H1 (cell line): Measurements from ENCODE around the gene NKPD1.

Source experiments
- ATF3 ChIP-seq: IDR thresholded peaks from 2 replicates; pipeline ENCODE4 v1.6.1; 2011; ENCODE audit warnings: low read depth, mild to moderate bottlenecking, low read length; ENCODE audit not compliant: insufficient read depth
- CBX5 ChIP-seq: fragments of 300-800, 300-1000 bp; sonication (generic); IDR thresholded peaks from 2 replicates; pipeline ENCODE4 v1.7.1; 2016; ENCODE audit warnings: antibody characterized with exemption, low read length, low read depth
- CTCF ChIP-seq, 3 experiments: IDR thresholded peaks; 1 replicate in 2 of 3; 2 replicates in 1 of 3; pipeline versions ENCODE4 v1.5.1 to v1.6.1; 2011; ENCODE audit warnings: low read length in 3 of 3, mild to moderate bottlenecking in 3 of 3, inconsistent platforms in 2 of 3, low read depth in 1 of 3, moderate library complexity in 1 of 3; ENCODE audit not compliant: insufficient read depth in 1 of 3; ENCODE audit errors: control extremely low read depth in 1 of 3
- GABPA ChIP-seq: IDR thresholded peaks from 2 replicates; pipeline ENCODE4 v1.6.1; 2011; ENCODE audit warnings: mild to moderate bottlenecking, low read length, moderate library complexity, borderline replicate concordance; ENCODE audit not compliant: insufficient read depth
- POLR2A ChIP-seq, 2 experiments: IDR thresholded peaks; 1 replicate in 1 of 2; 2 replicates in 1 of 2; pipeline ENCODE4 v1.6.1; 2011; ENCODE audit warnings: low read depth in 2 of 2, low read length in 2 of 2, mild to moderate bottlenecking in 2 of 2; ENCODE audit errors: control extremely low read depth in 1 of 2
- SIRT6 ChIP-seq: IDR thresholded peaks from one replicate; pipeline ENCODE4 v1.7.1; 2012; ENCODE audit warnings: low read length, inconsistent platforms
- SP1 ChIP-seq: IDR thresholded peaks from 2 replicates; pipeline ENCODE4 v1.6.1; 2011; ENCODE audit warnings: low read depth, low read length
- SUZ12 ChIP-seq: fragments of 200-600 bp; sonication (generic); IDR thresholded peaks from 2 replicates; pipeline ENCODE4 v1.6.1; 2012; ENCODE audit warnings: mild to moderate bottlenecking, inconsistent platforms, low read length, moderate library complexity, mixed read lengths
- TAF1 ChIP-seq: IDR thresholded peaks from 2 replicates; pipeline ENCODE4 v1.6.1; 2011; ENCODE audit warnings: mild to moderate bottlenecking, low read depth, low read length
- TBP ChIP-seq: IDR thresholded peaks from 2 replicates; pipeline ENCODE4 v1.6.1; 2011; ENCODE audit warnings: low read depth, low read length, improper control_type of control experiment
- YY1 ChIP-seq: IDR thresholded peaks from 2 replicates; pipeline ENCODE4 v1.6.1; 2011; ENCODE audit warnings: low read depth, mild to moderate bottlenecking, low read length

GRCh38 chr19:45172173-45172572 lies 11.4 kb upstream of the NKPD1 start:
- TF ChIP-seq POLR2A (IDR thresholded peaks at IDR 0.05; ENCODE audit: control extremely low read depth in 1 of 2, low read depth in 2 of 2, low read length in 2 of 2) (no peak), GABPA (no peak), YY1 (no peak), SUZ12 (no peak), ATF3 (no peak), SIRT6 (no peak), CTCF (IDR thresholded peaks at IDR 0.05; ENCODE audit: control extremely low read depth in 1 of 3, insufficient read depth in 1 of 3, low read depth in 1 of 3, low read length in 3 of 3) (no peak), CBX5 (no peak), SP1 (no peak), TAF1 (no peak), TBP (no peak)
